Smooth muscle cell (in vitro differentiated cells): ENCODE data around the gene HOXD8. TPM values are rescaled to one million over a fixed set of nuclear protein-coding genes. Genes with fewer than 3 reads are reported as not detected.

Experiments used
- DNase-seq: peaks from one replicate; lab custom pipeline; 2025; ENCODE audit not compliant: unreplicated experiment; lab: John Stamatoyannopoulos, UW
- H2AFZ ChIP-seq: fragments of 200-600 bp; sonication (generic); 2 replicates; pipeline ENCODE4 v1.6.0; 2016; ENCODE audit warnings: antibody characterized with exemption, low read depth, mild to moderate bottlenecking
- H3F3A ChIP-seq: fragments of 200-600 bp; sonication (generic); 2 replicates; pipeline ENCODE4 v1.6.0; 2017; ENCODE audit warnings: antibody characterized with exemption, low read depth
- H3K27ac ChIP-seq: fragments of 200-600 bp; sonication (generic); 2 replicates; pipeline ENCODE4 v1.5.1; 2016; ENCODE audit warnings: low read depth, mild to moderate bottlenecking
- H3K27me3 ChIP-seq: fragments of 200-600 bp; sonication (generic); 2 replicates; pipeline ENCODE4 v1.6.1; 2016; ENCODE audit warnings: low read depth, mild to moderate bottlenecking
- H3K36me3 ChIP-seq: fragments of 200-600 bp; sonication (generic); 2 replicates; pipeline ENCODE4 v1.5.1; 2016; ENCODE audit warnings: low read depth
- H3K4me1 ChIP-seq: fragments of 200-600 bp; sonication (generic); 2 replicates; pipeline ENCODE4 v1.5.1; 2016; ENCODE audit warnings: low read depth
- H3K4me2 ChIP-seq: fragments of 200-600 bp; sonication (generic); 2 replicates; pipeline ENCODE4 v1.6.0; 2016; ENCODE audit warnings: mild to moderate bottlenecking
- H3K4me3 ChIP-seq: fragments of 200-600 bp; sonication (generic); 2 replicates; pipeline ENCODE4 v1.5.1; 2016; ENCODE audit warnings: mild to moderate bottlenecking
- H3K79me2 ChIP-seq: fragments of 200-600 bp; sonication (generic); 2 replicates; pipeline ENCODE4 v1.6.0; 2016; ENCODE audit warnings: low read depth, mild to moderate bottlenecking
- H3K9ac ChIP-seq: fragments of 200-600 bp; sonication (generic); 2 replicates; pipeline ENCODE4 v1.6.0; 2016; ENCODE audit warnings: low read depth
- H3K9me3 ChIP-seq: fragments of 200-600 bp; sonication (generic); replicated peaks from 2 replicates; pipeline ENCODE4 v1.5.1; 2016; ENCODE audit warnings: low read depth
- H4K20me1 ChIP-seq: fragments of 200-600 bp; sonication (generic); 2 replicates; pipeline ENCODE4 v1.6.0; 2016; ENCODE audit warnings: low read depth
- CTCF ChIP-seq: fragments of 200-600 bp; sonication (generic); IDR thresholded peaks from 2 replicates; pipeline ENCODE4 v1.5.1; 2017; ENCODE audit warnings: borderline replicate concordance, mild to moderate bottlenecking, antibody characterized with exemption; ENCODE audit not compliant: insufficient read depth, poor library complexity, severe bottlenecking
- WGBS: methylation state at CpG from one replicate; pipeline ENCODE4 v1.1.7; 2016; ENCODE audit warnings: low lambda C conversion rate; 5-methylcytosine and 5-hydroxymethylcytosine counted together
- polyA plus RNA-seq: library from polyadenylated mRNA; unstranded; fragments of >200 nt; fragmentation: Nextera tagmentation; extraction: Ambion mirVana; gene quantifications from 2 replicates; pipeline ENCODE4 v1.2.1, GENCODE V29; 2016
- total RNA-seq: library from RNA; depleted of rRNA; stranded (reverse); fragments of >200 nt; gene quantifications from 2 replicates; pipeline ENCODE4 v1.2.3, GENCODE V29; 2014

The HOXD8 gene
- total and polyA plus RNA-seq, 2 experiments from 2014 or later = 0.13 TPM; not detected in 1

- Histone ChIP-seq H3K4me2 (no peak overlapping the region), H3K27ac (no peak overlapping the region), H2AFZ (no peak overlapping the region), H3K9me3 (no peaks in the 10 kb centered on the region), H3K36me3 (no peaks in the 10 kb centered on the region), H3F3A (no peaks in the 10 kb centered on the region), H4K20me1 (no peaks in the 10 kb centered on the region), H3K79me2 (no peaks in the 10 kb centered on the region), H3K4me3 (no peak overlapping the region), H3K9ac (no peak overlapping the region), H3K27me3 (peaks cover 100% of the 10 kb centered on the region), H3K4me1 (no peaks in the 10 kb centered on the region)
- no peak for TF ChIP-seq CTCF
- no peak for DNase-seq
- 21% methylated on average over 31 of the region's 32 CpGs for WGBS
These were observed 17.8 kb downstream of the HOXD8 start for GRCh38 chr2:176147210-176147799.

- H4K20me1 ChIP-seq = no peaks in the 10 kb centered on the region
- no peak overlapping the region for H3K27ac ChIP-seq
- H3F3A ChIP-seq = no peaks in the 10 kb centered on the region
- 8% methylated on average over 28 of the region's 31 CpGs for WGBS
- no peak for TF ChIP-seq CTCF
- H3K36me3 ChIP-seq = no peaks in the 10 kb centered on the region
- no peak overlapping the region for H3K4me2 ChIP-seq
- DNase-seq = no peak
- H3K79me2 ChIP-seq = no peaks in the 10 kb centered on the region
- no peaks in the 10 kb centered on the region for H3K9me3 ChIP-seq
- peaks cover 100% of the 10 kb centered on the region for H3K27me3 ChIP-seq
- no peak overlapping the region for H3K9ac ChIP-seq
- no peak overlapping the region for H3K4me3 ChIP-seq
- H2AFZ ChIP-seq = no peak overlapping the region
- H3K4me1 ChIP-seq = no peaks in the 10 kb centered on the region
These were observed 18.4 kb downstream of the HOXD8 start for GRCh38 chr2:176147800-176148496.

GRCh38 chr2:176148751-176149421, 19.4 kb downstream of the HOXD8 start:
- Histone ChIP-seq H3K4me2 (no peak overlapping the region), H3K4me3 (no peak overlapping the region), H3K27me3 (peaks cover 100% of the 10 kb centered on the region), H3F3A (no peaks in the 10 kb centered on the region), H3K79me2 (no peaks in the 10 kb centered on the region), H2AFZ (no peak overlapping the region), H3K9ac (no peak overlapping the region), H4K20me1 (no peaks in the 10 kb centered on the region), H3K4me1 (no peaks in the 10 kb centered on the region), H3K36me3 (no peaks in the 10 kb centered on the region), H3K27ac (no peak overlapping the region), H3K9me3 (no peaks in the 10 kb centered on the region)
- no peak for TF ChIP-seq CTCF
- DNase-seq = no peak
- 35% methylated on average over 11 of the region's 11 CpGs for WGBS
